NK-92 treated with Interleukin-12 subunit alpha and Interleukin-12 subunit beta, amount 100 ng/mL, for 24 hours (cell line): ENCODE data around the gene CCDC110.
"Not testable (repeated sequence)": the region's sequence is repeated elsewhere in the genome, so short reads cannot be mapped to it uniquely, and the experiment has no call there.

Source experiments
- DNase-seq: peaks from one replicate; lab custom pipeline; 2025; lab: John Stamatoyannopoulos, UW

Gene CCDC110

DNA sequence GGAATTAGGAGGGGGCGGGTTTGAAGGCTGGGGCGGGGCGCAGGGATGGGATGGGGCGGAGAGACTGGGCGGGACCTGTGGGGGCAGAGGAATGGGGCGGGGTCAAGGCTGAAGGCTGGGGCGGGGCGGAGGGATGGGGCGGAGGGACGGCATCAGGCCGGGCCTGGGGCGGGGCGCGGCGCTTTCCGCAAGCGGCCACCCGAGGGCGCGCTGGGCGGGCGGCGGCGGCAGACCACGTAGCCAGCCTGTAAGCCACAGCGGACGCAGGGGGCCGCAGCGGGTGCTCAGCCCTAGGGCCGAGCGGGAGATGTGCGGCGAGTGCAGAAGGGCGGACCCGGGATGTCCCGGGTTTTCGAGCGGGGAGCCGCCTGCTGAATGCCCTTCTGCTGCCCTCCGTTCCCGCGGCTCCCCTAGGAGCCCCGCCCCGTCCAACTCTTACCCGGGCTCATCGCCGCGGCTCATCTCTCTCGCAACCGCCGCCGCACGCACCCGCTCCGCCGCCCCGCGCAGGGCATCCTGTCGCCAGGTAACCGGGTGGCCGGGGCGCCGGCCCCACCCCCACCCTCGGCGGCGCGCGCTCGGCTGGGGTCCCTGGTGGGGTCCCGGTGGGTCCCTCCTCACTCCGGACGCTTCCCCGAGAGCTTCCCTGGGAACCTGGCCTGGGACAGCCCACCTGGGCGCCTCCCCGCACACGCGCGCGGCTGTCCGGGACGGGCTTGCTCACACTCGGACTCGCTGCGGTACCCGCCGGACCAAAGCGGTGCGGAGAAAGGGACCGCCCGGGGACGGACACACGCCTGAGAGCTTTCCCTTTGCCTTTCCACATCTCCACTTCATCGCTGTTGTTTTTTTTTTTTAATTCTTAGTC lies at the start of gene CCDC110:
Gene CCDC110, minus strand, starts transcription at position 499 of the 868 bp plus-strand sequence. Its CDS starts 50 bp downstream, at position 449.
- no peak for DNase-seq

- DNase-seq, result no peak
Observed at GRCh38 chr4:185520119-185520518, 48.6 kb upstream of the CCDC110 start.

- DNase-seq, result no peak
Observed at GRCh38 chr4:185518494-185518893, 47.0 kb upstream of the CCDC110 start.

DNA sequence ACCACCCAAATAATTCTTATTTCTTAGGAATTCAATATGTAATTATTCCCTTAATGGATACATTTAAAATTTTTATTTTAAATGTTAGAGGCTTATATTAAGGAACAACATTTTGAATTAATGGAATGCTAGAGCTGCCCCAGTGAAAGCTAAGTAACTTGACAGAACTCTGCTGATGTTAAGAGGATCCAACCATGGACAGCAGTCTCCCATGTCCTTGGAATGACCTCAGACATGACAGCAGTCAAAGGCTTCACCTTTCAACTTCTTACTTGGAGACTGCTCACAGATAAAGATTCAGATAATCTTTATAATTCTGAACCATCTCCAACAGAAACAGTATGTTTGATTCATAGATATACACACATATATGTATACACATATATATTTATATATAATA lies 46.5 kb upstream of the CCDC110 start:
- DNase-seq, result no peak

GRCh38 chr4:185515248-185515647 lies 43.7 kb upstream of the CCDC110 start:
- no peak for DNase-seq

DNA sequence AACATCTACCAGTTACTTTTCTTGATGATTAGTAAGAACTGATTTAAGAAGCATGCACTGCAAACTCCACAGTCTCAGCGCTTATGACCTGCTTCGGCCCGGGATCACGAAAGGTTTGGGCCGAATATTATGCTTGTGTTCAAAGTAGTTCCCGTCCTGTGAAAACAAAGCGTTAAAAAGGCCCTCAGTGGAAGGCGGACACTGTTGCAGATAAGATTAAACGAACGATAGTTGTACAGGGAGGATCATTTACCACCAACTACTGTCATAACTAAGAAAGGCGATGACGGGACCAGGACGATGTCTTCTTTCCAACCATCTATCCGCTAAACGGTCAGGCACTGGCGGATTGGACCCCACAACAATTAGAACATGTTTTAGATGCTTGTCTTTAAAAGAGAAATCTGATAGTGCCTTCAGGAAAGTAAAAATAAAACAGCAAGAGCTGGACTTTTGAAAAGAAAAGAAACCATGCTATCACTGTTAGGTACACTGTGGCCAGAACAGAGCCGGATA lies 42.7 kb upstream of the CCDC110 start:
- no peak for DNase-seq

GRCh38 chr4:185513489-185514181 lies 42.1 kb upstream of the CCDC110 start:
- no peak for DNase-seq

- DNase-seq, result no peak
Observed at GRCh38 chr4:185512516-185512915, 41.0 kb upstream of the CCDC110 start.

GRCh38 chr4:185511243-185511642 lies 39.7 kb upstream of the CCDC110 start:
- not testable (repeated sequence) for DNase-seq

- DNase-seq, result no peak
Observed at GRCh38 chr4:185510806-185511205, 39.3 kb upstream of the CCDC110 start.

DNA sequence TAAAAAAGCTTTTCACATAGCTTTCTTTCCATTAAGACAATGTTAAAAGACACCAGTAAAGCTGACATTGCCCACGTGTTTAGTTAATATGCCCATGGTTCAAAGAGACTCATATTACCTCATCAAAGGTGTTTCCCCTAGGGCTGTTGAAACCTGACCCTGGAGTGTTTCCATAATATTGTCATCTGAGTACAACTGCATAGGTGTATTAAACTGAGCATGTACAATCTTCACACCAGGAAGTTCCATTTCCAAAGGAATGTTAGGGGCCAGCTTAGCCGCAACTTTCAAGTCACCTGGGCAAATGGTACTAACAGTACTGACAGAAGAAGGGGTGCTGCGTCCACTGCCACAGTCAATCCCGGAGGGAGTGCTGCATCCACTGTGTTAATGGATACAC lies 36.6 kb upstream of the CCDC110 start:
- no peak for DNase-seq

- no peak for DNase-seq
Observed at GRCh38 chr4:185506422-185506821, 34.9 kb upstream of the CCDC110 start.

DNA sequence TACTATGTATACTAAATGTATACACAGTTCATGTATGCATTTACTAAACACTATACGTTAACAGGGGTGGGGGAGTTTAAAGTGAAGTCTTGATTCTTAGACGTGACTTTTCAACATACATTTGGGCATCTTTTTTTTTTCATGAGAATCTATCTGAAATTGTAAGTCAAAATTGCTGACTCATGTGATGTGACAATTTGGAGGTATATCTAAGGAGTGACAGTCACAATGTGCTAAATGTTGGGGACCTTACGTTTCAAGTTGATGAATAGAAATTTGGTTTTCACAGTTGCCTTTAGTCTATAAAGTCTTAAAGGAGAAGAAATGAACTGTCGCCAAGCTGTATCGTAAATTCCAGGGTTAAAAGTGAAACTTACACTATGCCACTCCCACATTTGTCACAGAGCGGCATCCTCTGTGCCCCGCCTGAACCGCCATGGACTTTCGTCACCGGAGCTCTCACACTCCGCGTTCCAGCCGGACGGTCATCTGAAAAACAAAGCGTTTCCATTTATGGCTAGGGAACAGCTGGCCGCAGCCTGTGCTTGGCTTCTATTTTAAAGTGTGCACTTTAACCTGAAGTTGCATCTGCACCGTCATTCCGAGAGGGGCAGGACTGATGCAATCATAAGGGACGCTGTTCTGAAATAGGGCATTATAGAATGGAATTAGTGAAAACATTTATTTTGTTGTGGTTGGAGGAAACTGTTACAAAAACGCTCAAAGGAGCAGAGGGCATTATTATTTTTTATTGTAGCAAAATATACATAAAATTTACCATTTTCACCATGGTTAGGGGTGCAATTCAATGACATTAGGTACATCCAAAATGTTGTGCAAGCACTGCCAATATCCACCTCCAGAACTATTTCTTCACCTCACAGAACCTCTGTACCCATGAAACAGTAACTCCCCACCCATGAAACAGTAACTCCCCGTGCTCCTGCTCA lies 32.8 kb upstream of the CCDC110 start:
- no peak for DNase-seq

DNA sequence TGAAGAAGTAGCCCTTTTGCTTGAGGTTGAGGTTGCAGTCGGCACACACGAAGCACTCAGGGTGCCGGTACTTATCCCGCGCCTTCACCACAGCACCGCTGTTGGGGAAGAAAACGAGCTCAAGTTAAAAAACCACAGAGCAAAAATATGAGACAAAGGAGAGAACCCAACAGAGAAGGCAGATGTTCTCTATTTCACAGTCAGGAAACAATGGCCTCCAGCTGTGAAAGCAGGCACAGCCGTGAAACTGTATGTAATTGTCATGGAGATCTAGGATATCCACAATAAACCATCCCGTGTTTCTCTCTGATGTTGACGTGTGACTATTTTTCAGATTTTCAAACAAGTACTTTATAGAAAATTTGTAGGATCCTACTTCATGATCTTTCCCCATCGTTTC lies 30.9 kb upstream of the CCDC110 start:
- DNase-seq, result no peak

GRCh38 chr4:185500576-185500975 lies 29.0 kb upstream of the CCDC110 start:
- DNase-seq, result no peak

DNA sequence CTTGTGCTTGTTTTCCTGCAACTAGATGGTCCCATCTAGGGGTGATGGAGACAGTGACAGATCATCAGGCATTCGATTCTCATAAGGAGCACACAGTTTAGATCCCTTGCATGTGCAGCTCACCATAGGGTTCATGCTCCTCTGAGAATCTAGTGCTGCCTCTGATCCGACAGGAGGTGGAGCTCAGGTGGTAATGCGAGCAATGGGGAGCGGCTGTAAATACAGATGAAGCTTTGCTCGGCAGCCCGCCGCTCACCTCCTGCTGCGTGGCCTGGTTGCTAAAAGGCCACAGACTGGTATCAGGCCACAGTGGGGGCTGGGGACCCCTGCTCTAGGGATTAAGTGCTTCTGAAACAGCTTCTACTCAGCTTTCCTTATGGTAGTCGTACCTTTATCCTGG lies 28.5 kb upstream of the CCDC110 start:
- no peak for DNase-seq

GRCh38 chr4:185488650-185489049 lies 17.1 kb upstream of the CCDC110 start:
- DNase-seq, result no peak

GRCh38 chr4:185481401-185481800 lies 9.9 kb upstream of the CCDC110 start:
- no peak for DNase-seq

DNA sequence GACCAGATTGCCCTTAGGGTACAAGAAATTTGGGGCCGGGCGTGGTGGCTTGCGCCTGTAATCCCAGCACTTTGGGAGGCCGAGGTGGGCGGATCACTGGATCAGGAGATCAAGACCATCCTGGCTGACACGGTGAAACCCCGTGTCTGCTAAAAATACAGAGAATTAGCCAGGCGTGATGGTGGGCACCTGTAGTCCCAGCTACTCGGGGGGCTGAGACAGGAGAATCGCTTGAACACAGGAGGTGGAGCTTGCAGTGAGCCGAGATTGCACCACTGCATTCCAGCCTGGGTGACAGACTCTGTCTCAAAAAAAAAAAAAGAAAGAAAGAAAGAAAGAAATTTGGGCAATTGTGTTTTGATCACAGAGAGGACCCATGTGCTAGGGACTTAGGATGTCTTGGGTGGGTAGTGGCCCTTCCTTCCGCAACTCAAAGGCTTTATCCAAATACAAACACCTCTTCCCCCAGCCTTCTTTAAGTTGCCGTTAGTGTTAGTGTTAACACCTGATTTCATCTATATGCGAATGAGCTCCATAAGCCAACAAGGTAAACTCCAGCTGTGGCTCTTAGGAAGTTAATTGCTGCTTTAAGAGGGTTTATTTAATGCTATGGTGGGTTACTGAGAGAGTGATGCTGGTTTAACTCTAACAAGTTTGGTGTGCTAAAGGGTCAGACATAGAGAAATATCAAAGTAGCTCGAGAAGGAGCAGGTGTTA lies 8.6 kb upstream of the CCDC110 start:
- no peak for DNase-seq

GRCh38 chr4:185479507-185479971 lies 8.0 kb upstream of the CCDC110 start:
- no peak for DNase-seq

DNA sequence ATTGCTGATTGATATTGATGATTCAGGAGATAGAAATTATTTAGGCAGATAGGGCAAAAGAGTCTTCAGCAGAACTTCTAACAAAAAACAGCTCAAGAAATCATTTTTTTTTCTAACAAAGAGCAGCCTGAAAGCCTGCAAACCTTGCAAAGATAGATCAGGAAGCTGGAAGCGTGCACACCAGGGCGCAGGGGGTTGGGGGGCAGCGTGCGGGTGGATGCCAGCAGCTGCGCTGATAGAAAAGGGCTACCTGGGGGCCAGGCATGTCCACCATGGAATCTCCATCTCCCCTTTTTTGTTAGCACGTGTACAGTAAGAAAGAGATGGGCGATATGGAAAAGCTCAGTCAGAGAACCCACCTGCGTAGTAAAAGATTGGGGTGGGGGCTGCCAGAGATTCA lies 1.7 kb upstream of the CCDC110 start:
- DNase-seq, result no peak
